CD4-positive, alpha-beta memory T cell (primary cell): Measurements from ENCODE around the gene MCUB. TPM values are rescaled to one million over a fixed set of nuclear protein-coding genes. Genes with fewer than 3 reads are reported as not detected.
A peak's percentile ranks its signal among the peaks of the same experiment; 100 is the strongest.
"Not testable (repeated sequence)": the region's sequence is repeated elsewhere in the genome, so short reads cannot be mapped to it uniquely, and the experiment has no call there.

Source experiments
- CTCF ChIA-PET: fragments of 350-600 bp; sonication (Branson Sonifier 250); formaldehyde crosslinking; loops from one replicate; lab custom pipeline; 2021; ENCODE audit warnings: inconsistent platforms; ENCODE audit not compliant: partially characterized antibody; lab: Charles Lee
- POLR2A ChIA-PET: fragments of 350-600 bp; sonication (Branson Sonifier 250); formaldehyde crosslinking; loops from one replicate; lab custom pipeline; 2021; ENCODE audit not compliant: partially characterized antibody; lab: Charles Lee
- DNase-seq, 5 donors: peaks; one replicate each; pipeline versions ENCODE4 v3.0.0 to v3.0.0-alpha.2; 2020 to 2022; ENCODE audit warnings: mixed read lengths in 1 of 5
- H3K27ac ChIP-seq: one replicate; pipeline ENCODE4 v1.7.0; 2013; ENCODE audit warnings: low read depth, low read length
- H3K27me3 ChIP-seq: 2 replicates; pipeline ENCODE4 v1.7.0; 2013; ENCODE audit warnings: mild to moderate bottlenecking, low read length, moderate library complexity; ENCODE audit not compliant: insufficient read depth
- H3K36me3 ChIP-seq: 2 replicates; pipeline ENCODE4 v1.7.0; 2013; ENCODE audit warnings: mild to moderate bottlenecking, low read length, moderate library complexity; ENCODE audit not compliant: insufficient read depth
- H3K4me1 ChIP-seq: 2 replicates; pipeline ENCODE4 v1.7.0; 2013; ENCODE audit warnings: mild to moderate bottlenecking, low read length, moderate library complexity; ENCODE audit not compliant: insufficient read depth
- H3K4me3 ChIP-seq, 2 donors: one replicate each; pipeline ENCODE4 v1.7.0; 2013; ENCODE audit warnings: low read length in 2 of 2, mild to moderate bottlenecking in 1 of 2
- H3K9me3 ChIP-seq, 2 donors: one replicate each; pipeline ENCODE4 v1.7.0; 2013; ENCODE audit warnings: low read length in 2 of 2, control low read depth in 1 of 2; ENCODE audit not compliant: control insufficient read depth in 1 of 2
- H3K27ac Mint-ChIP-seq, 7 donors: one replicate each; pipeline ENCODE4 v1.8.0; 2020 to 2021; ENCODE audit warnings: mixed read lengths in 7 of 7, mild to moderate bottlenecking in 6 of 7, inconsistent platforms in 3 of 7, moderate library complexity in 3 of 7
- H3K27me3 Mint-ChIP-seq, 2 donors: one replicate each; pipeline ENCODE4 v1.8.0; 2020 to 2021; ENCODE audit warnings: mixed read lengths in 2 of 2
- H3K36me3 Mint-ChIP-seq, 2 donors: one replicate each; pipeline ENCODE4 v1.8.0; 2020 to 2021; ENCODE audit warnings: mixed read lengths in 2 of 2, inconsistent platforms in 1 of 2, mild to moderate bottlenecking in 1 of 2
- H3K4me1 Mint-ChIP-seq, 4 donors: one replicate each; pipeline ENCODE4 v1.8.0; 2020 to 2021; ENCODE audit warnings: mixed read lengths in 4 of 4, mild to moderate bottlenecking in 1 of 4
- H3K4me3 Mint-ChIP-seq, 8 donors: one replicate each; pipeline ENCODE4 v1.8.0; 2020 to 2021; ENCODE audit warnings: mixed read lengths in 8 of 8, mild to moderate bottlenecking in 7 of 8, moderate library complexity in 6 of 8, inconsistent platforms in 3 of 8
- H3K9me3 Mint-ChIP-seq, 8 donors: one replicate each; pipeline ENCODE4 v1.8.0; 2020 to 2021; ENCODE audit warnings: mixed read lengths in 8 of 8, mild to moderate bottlenecking in 5 of 8, inconsistent platforms in 3 of 8, moderate library complexity in 1 of 8
- intact Hi-C: fragments of 100-400 bp; cut with micrococcal nuclease; formaldehyde crosslinking; loops from one replicate; pipeline ENCODE4 v1.15.1; 2023
- polyA plus RNA-seq, 2 donors: library from polyadenylated mRNA; unstranded; fragments of 300-500 nt; fragmentation: Illumina TruSeq; gene quantifications; one replicate each; pipeline ENCODE4 v1.2.3, GENCODE V29; 2021
- total RNA-seq, 2 experiments: library from RNA; stranded (reverse); gene quantifications; one replicate each; pipeline ENCODE4 v1.2.3, GENCODE V29; 2021

Gene MCUB
- total and polyA plus RNA-seq, 4 experiments from 2014 or later: 142 to 299 (median 160) TPM

GRCh38 chr4:109678472-109678871, 118.4 kb downstream of the MCUB start:
- CTCF ChIA-PET, H3K4me3 Mint-ChIP-seq, H3K27ac ChIP-seq, H3K9me3 Mint-ChIP-seq, H3K9me3 ChIP-seq, DNase-seq, H3K4me1 ChIP-seq, H3K27me3 ChIP-seq, H3K27me3 Mint-ChIP-seq, H3K36me3 ChIP-seq, H3K4me3 ChIP-seq, intact Hi-C loops, H3K27ac Mint-ChIP-seq, POLR2A ChIA-PET: not testable (repeated sequence)
- Mint-ChIP-seq H3K4me1 (peaks cover 21 to 54% (median 35%) of the 10 kb centered on the region in 4 donors), H3K36me3 (peaks cover 46 to 52% of the 10 kb centered on the region in 2 donors)

GRCh38 chr4:109678925-109679324, 118.9 kb downstream of the MCUB start:
- H3K9me3 ChIP-seq, H3K27ac Mint-ChIP-seq, H3K27me3 ChIP-seq, H3K36me3 ChIP-seq, H3K4me3 Mint-ChIP-seq, H3K4me3 ChIP-seq, DNase-seq, intact Hi-C loops, H3K9me3 Mint-ChIP-seq, H3K4me1 ChIP-seq, CTCF ChIA-PET, H3K27me3 Mint-ChIP-seq, POLR2A ChIA-PET, H3K27ac ChIP-seq: not testable (repeated sequence)
- peaks cover 45 to 51% of the 10 kb centered on the region in 2 donors for H3K36me3 Mint-ChIP-seq
- peaks cover 21 to 57% (median 33%) of the 10 kb centered on the region in 4 donors for H3K4me1 Mint-ChIP-seq

GRCh38 chr4:109682875-109683274, 122.8 kb downstream of the MCUB start:
- peaks cover 14% of the 10 kb centered on the region for H3K36me3 ChIP-seq
- Mint-ChIP-seq H3K27me3 (no peaks in the 10 kb centered on the region), H3K4me3 (peak overlapping the region in 1 of 8 donors; percentile 35), H3K4me1 (peaks cover 15 to 39% (median 24%) of the 10 kb centered on the region in 4 donors), H3K9me3 (no peaks in the 10 kb centered on the region), H3K27ac (peak overlapping the region in 6 of 7 donors; percentile 2 to 79 (median 47)), H3K36me3 (peaks cover 59 to 62% of the 10 kb centered on the region in 2 donors)
- H3K27ac ChIP-seq: no peak overlapping the region
- CTCF ChIA-PET: interaction anchor here (2.0 kb wide), 1 partner anchor 19 kb away, joined by 6 read pairs; no protein-coding TSS in a partner anchor
- H3K4me3 ChIP-seq: no peak overlapping the region
- no peaks in the 10 kb centered on the region for H3K27me3 ChIP-seq
- intact Hi-C loops: no loop called here
- H3K9me3 ChIP-seq: no peaks in the 10 kb centered on the region
- POLR2A ChIA-PET: interaction anchor here (1.1 kb wide), 1 partner anchor 123 kb away, joined by 3 read pairs; the partner anchor contains the start of gene MCUB
- H3K4me1 ChIP-seq: peaks cover 7% of the 10 kb centered on the region
- no peak for DNase-seq

DNA sequence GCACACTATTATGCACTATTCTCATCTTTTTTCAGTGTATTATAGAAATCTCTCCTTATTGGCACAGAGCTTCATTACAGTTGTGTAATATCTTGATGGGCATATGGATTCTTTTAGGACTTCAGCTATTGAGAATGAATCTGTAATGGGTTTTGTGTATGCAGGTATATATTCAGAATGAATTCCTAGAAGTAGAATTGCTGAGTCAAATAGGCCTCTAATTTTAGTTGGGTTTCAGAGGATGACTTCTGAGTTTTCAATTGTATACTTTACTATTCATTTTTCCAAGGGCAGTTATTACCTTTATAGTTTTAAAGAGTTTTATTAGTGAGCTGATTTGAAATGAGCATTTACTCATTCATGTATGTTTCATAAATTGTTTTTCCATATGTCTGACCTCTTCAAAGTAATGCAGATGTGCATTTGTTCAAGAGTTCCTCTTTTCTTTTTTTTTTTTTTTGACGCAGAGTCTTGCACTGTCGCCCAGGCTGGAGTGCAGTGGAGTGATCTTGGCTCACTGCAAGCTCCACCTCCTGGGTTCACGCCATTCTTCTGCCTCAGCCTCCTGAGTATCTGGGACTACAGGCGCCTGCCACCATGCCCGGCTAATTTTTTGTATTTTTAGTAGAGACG, 123.7 kb downstream of the MCUB start:
- Histone ChIP-seq H3K36me3 (peaks cover 14% of the 10 kb centered on the region), H3K27me3 (no peaks in the 10 kb centered on the region), H3K9me3 (no peaks in the 10 kb centered on the region), H3K4me3 (no peak overlapping the region), H3K4me1 (peaks cover 7% of the 10 kb centered on the region), H3K27ac (no peak overlapping the region)
- CTCF ChIA-PET: interaction anchor here (2.0 to 2.6 kb wide), 2 partner anchors 17 to 18 kb away, joined by 6 to 9 read pairs; no protein-coding TSS in a partner anchor
- intact Hi-C loops: no loop called here
- no peak for DNase-seq
- Mint-ChIP-seq H3K36me3 (peaks cover 65 to 67% of the 10 kb centered on the region in 2 donors), H3K9me3 (no peaks in the 10 kb centered on the region), H3K4me1 (peaks cover 15 to 39% (median 24%) of the 10 kb centered on the region in 4 donors), H3K27me3 (no peaks in the 10 kb centered on the region), H3K27ac (peak overlapping the region in 6 of 7 donors; percentile 3 to 91 (median 25)), H3K4me3 (no peak overlapping the region)
- POLR2A ChIA-PET: interaction anchor here (1.0 to 1.1 kb wide), 3 partner anchors 35 to 250 kb away, joined by 3 read pairs; partner anchors contain the start of genes MCUB and SEC24B

GRCh38 chr4:109684727-109685126, 124.7 kb downstream of the MCUB start:
- Mint-ChIP-seq H3K27me3 (no peaks in the 10 kb centered on the region), H3K4me3 (no peak overlapping the region), H3K36me3 (peaks cover 70 to 72% of the 10 kb centered on the region in 2 donors), H3K27ac (peak overlapping the region; percentile 1 to 74 (median 32)), H3K4me1 (peaks cover 15 to 40% (median 24%) of the 10 kb centered on the region in 4 donors), H3K9me3 (no peaks in the 10 kb centered on the region)
- Histone ChIP-seq H3K4me3 (no peak overlapping the region), H3K27ac (no peak overlapping the region), H3K27me3 (no peaks in the 10 kb centered on the region), H3K36me3 (peaks cover 14% of the 10 kb centered on the region), H3K9me3 (no peaks in the 10 kb centered on the region), H3K4me1 (peaks cover 7% of the 10 kb centered on the region)
- intact Hi-C loops: no loop called here
- ChIA-PET CTCF (interaction anchor here (1.0 to 2.6 kb wide), 2 partner anchors 16 to 125 kb away, joined by 3 to 9 read pairs; partner anchors contain the start of gene MCUB), POLR2A (interaction anchor here (0.6 to 1.1 kb wide), 3 partner anchors 11 to 251 kb away, joined by 3 read pairs; partner anchors contain the start of gene SEC24B)
- DNase-seq: no peak

DNA sequence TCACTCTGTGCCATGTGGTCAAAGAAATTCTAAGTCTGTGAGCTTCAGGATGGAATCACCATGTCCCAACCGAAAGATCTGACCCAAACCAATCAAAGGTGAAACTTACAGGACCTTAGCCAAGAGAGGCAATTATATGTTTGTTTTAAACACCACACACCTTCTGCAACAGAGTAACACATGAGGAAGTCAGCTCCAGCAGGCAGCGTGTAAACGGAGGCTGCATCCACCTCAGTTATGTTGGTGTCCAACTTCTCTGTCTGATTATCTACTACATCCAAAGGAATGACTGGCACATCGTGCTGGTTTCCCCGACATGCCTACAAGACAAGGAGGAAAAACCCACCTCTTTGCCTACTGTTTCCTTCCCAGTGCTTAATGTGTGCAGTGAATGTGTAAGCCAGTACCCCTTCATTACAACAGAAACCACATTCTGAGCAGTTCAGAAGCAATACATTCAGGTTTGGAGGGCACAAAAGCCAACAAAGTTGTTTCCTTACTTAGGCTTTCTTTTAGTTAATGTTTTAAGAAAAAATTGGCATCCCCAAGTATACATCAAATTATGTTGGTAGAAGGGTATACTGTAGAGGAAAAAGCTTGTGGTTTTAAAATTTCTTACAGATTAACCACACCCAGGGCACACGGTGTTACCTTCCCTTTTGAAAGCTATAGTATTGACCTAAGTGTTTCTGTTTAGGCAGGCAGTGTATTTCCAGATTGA, 130.8 kb downstream of the MCUB start:
- intact Hi-C loops: loop anchor here (1.0 to 2.0 kb wide), 2 partner anchors 12 to 42 kb away; partner anchors contain the start of gene CASP6
- H3K4me3 ChIP-seq: no peak overlapping the region
- Mint-ChIP-seq H3K4me3 (peak overlapping the region; percentile 43 to 83 (median 74)), H3K9me3 (no peaks in the 10 kb centered on the region), H3K36me3 (peaks cover 65% of the 10 kb centered on the region in 2 donors), H3K27ac (peak overlapping the region; percentile 79 to 93 (median 86)), H3K27me3 (no peaks in the 10 kb centered on the region), H3K4me1 (peaks cover 26 to 46% (median 36%) of the 10 kb centered on the region in 4 donors)
- peaks cover 24% of the 10 kb centered on the region for H3K4me1 ChIP-seq
- peak in 4 of 5 donors; percentile 36 to 54 (median 46) for DNase-seq
- ChIA-PET CTCF (interaction anchor here (1.0 to 1.5 kb wide), 2 partner anchors 13 to 258 kb away, joined by 3 to 5 read pairs; partner anchors contain the start of gene CASP6), POLR2A (interaction anchor here (0.6 to 3.0 kb wide), 10 partner anchors 10 to 258 kb away, joined by 3 to 21 read pairs (median 5); partner anchors contain the start of genes CASP6, MCUB and PLA2G12A)
- H3K9me3 ChIP-seq: no peaks in the 10 kb centered on the region
- H3K36me3 ChIP-seq: peaks cover 12% of the 10 kb centered on the region
- H3K27ac ChIP-seq: peak overlapping the region; percentile 7
- no peaks in the 10 kb centered on the region for H3K27me3 ChIP-seq
